Hepatocyte (in vitro differentiated cells): ENCODE measurements around the gene COL17A1. TPM values are rescaled to one million over a fixed set of nuclear protein-coding genes. Genes with fewer than 3 reads are reported as not detected.
A peak's percentile ranks its signal among the peaks of the same experiment; 100 is the strongest.

Source experiments
- DNase-seq: peaks from one replicate; pipeline ENCODE4 v3.0.0-alpha.2; 2016; ENCODE audit warnings: low spot score
- H2AFZ ChIP-seq: fragments of 200-600 bp; sonication (generic); 2 replicates; pipeline ENCODE4 v1.6.0; 2016; ENCODE audit warnings: antibody characterized with exemption, mild to moderate bottlenecking
- H3K27ac ChIP-seq: fragments of 200-600 bp; sonication (generic); 2 replicates; pipeline ENCODE4 v1.5.1; 2016; ENCODE audit warnings: mild to moderate bottlenecking
- H3K27me3 ChIP-seq: fragments of 200-600 bp; sonication (generic); 2 replicates; pipeline ENCODE4 v1.6.1; 2016
- H3K36me3 ChIP-seq: fragments of 200-600 bp; sonication (generic); replicated peaks from 2 replicates; pipeline ENCODE4 v1.5.1; 2016; ENCODE audit warnings: low read depth; ENCODE audit not compliant: insufficient read depth
- H3K4me1 ChIP-seq: fragments of 200-600 bp; sonication (generic); 2 replicates; pipeline ENCODE4 v1.5.1; 2016; ENCODE audit warnings: mild to moderate bottlenecking, moderate library complexity; ENCODE audit not compliant: insufficient read depth
- H3K4me2 ChIP-seq: fragments of 200-600 bp; sonication (generic); 2 replicates; pipeline ENCODE4 v1.6.0; 2016
- H3K4me3 ChIP-seq: fragments of 200-600 bp; sonication (generic); 2 replicates; pipeline ENCODE4 v1.5.1; 2016; ENCODE audit warnings: mild to moderate bottlenecking
- H3K79me2 ChIP-seq: fragments of 200-600 bp; sonication (generic); 2 replicates; pipeline ENCODE4 v1.6.0; 2017; ENCODE audit warnings: mild to moderate bottlenecking
- H3K9me2 ChIP-seq: fragments of 200-600 bp; sonication (generic); replicated peaks from 2 replicates; pipeline ENCODE4 v1.6.0; 2017; ENCODE audit warnings: mild to moderate bottlenecking; ENCODE audit not compliant: insufficient read depth
- H3K9me3 ChIP-seq: fragments of 200-600 bp; sonication (generic); 2 replicates; pipeline ENCODE4 v1.5.1; 2016; ENCODE audit warnings: low read depth, mild to moderate bottlenecking
- H4K20me1 ChIP-seq: fragments of 200-600 bp; sonication (generic); 2 replicates; pipeline ENCODE4 v1.6.0; 2016; ENCODE audit warnings: mild to moderate bottlenecking; ENCODE audit not compliant: insufficient read depth, poor library complexity, severe bottlenecking
- CTCF ChIP-seq: fragments of 200-600 bp; sonication (generic); IDR thresholded peaks from 2 replicates; pipeline ENCODE4 v1.5.1; 2016; ENCODE audit warnings: antibody characterized with exemption, mild to moderate bottlenecking; ENCODE audit not compliant: poor library complexity
- EZH2 ChIP-seq: fragments of 200-600 bp; sonication (generic); IDR thresholded peaks from 2 replicates; pipeline ENCODE4 v1.6.1; 2016; ENCODE audit warnings: antibody characterized with exemption, mild to moderate bottlenecking, borderline replicate concordance
- EZH2phosphoT487 ChIP-seq: fragments of 200-600 bp; sonication (generic); IDR thresholded peaks from one replicate; pipeline ENCODE4 v1.6.1; 2018; ENCODE audit warnings: antibody characterized with exemption, mild to moderate bottlenecking, low read depth, moderate library complexity; ENCODE audit not compliant: unreplicated experiment, severe bottlenecking
- WGBS: methylation state at CpG from one replicate; pipeline ENCODE4 v1.1.6; 2016; ENCODE audit warnings: low lambda C conversion rate; ENCODE audit errors: missing lambda C conversion rate; 5-methylcytosine and 5-hydroxymethylcytosine counted together
- polyA plus RNA-seq: library from polyadenylated mRNA; unstranded; fragments of >200 nt; fragmentation: Nextera tagmentation; extraction: Ambion mirVana; gene quantifications from 2 replicates; pipeline ENCODE4 v1.2.1, GENCODE V29; 2016
- total RNA-seq: library from RNA; depleted of rRNA; stranded (reverse); fragments of >200 nt; gene quantifications from 2 replicates; pipeline ENCODE4 v1.2.3, GENCODE V29; 2014

COL17A1 gene
- total and polyA plus RNA-seq, 2 experiments from 2014 or later, result 3.3 to 7.5 TPM

- no peaks in the 10 kb centered on the region for H3K9me3 ChIP-seq
- peak; percentile 8 for TF ChIP-seq CTCF
- TF ChIP-seq EZH2, result no peak
- H3K4me1 ChIP-seq, result no peaks in the 10 kb centered on the region
- no peaks in the 10 kb centered on the region for H3K36me3 ChIP-seq
- no peaks in the 10 kb centered on the region for H4K20me1 ChIP-seq
- no peak overlapping the region for H2AFZ ChIP-seq
- H3K4me3 ChIP-seq, result no peak overlapping the region
- no peaks in the 10 kb centered on the region for H3K9me2 ChIP-seq
- no peak for DNase-seq
- no peaks in the 10 kb centered on the region for H3K27me3 ChIP-seq
- 83% methylated on average over 2 of the region's 2 CpGs for WGBS
- no peaks in the 10 kb centered on the region for H3K79me2 ChIP-seq
- no peak overlapping the region for H3K4me2 ChIP-seq
- H3K27ac ChIP-seq, result no peak overlapping the region
Measured at GRCh38 chr10:104127411-104127810, 41.7 kb upstream of the COL17A1 start.

- Histone ChIP-seq H3K4me2 (no peak overlapping the region), H2AFZ (no peak overlapping the region), H4K20me1 (no peaks in the 10 kb centered on the region), H3K9me3 (no peaks in the 10 kb centered on the region), H3K27me3 (no peaks in the 10 kb centered on the region), H3K79me2 (no peaks in the 10 kb centered on the region), H3K9me2 (no peaks in the 10 kb centered on the region), H3K27ac (no peak overlapping the region), H3K4me3 (no peak overlapping the region), H3K36me3 (no peaks in the 10 kb centered on the region), H3K4me1 (peaks cover 7% of the 10 kb centered on the region)
- no peak for DNase-seq
- TF ChIP-seq CTCF (peak; percentile 48), EZH2phosphoT487 (no peak), EZH2 (no peak)
- 70% methylated on average over 1 of the region's 1 CpG for WGBS
Measured at GRCh38 chr10:104123397-104123796, 37.7 kb upstream of the COL17A1 start.

- no peaks in the 10 kb centered on the region for H3K27me3 ChIP-seq
- peak overlapping the region; percentile 76 for H3K27ac ChIP-seq
- WGBS, result 22% methylated on average over 23 of the region's 23 CpGs
- peak overlapping the region; percentile 57 for H3K4me3 ChIP-seq
- peak overlapping the region; percentile 76 for H3K4me2 ChIP-seq
- no peaks in the 10 kb centered on the region for H3K9me2 ChIP-seq
- H3K79me2 ChIP-seq, result no peaks in the 10 kb centered on the region
- H2AFZ ChIP-seq, result peak overlapping the region; percentile 72
- no peaks in the 10 kb centered on the region for H4K20me1 ChIP-seq
- no peaks in the 10 kb centered on the region for H3K36me3 ChIP-seq
- no peaks in the 10 kb centered on the region for H3K9me3 ChIP-seq
- H3K4me1 ChIP-seq, result peaks cover 7% of the 10 kb centered on the region
- no peak for TF ChIP-seq CTCF
- TF ChIP-seq EZH2phosphoT487, result no peak
- no peak for TF ChIP-seq EZH2
- no peak for DNase-seq
Measured at GRCh38 chr10:104122225-104123107, 36.8 kb upstream of the COL17A1 start.
